Erythroblast (primary cell): ENCODE data around the gene FIZ1.
A peak's percentile ranks its signal among the peaks of the same experiment; 100 is the strongest.

Experiments used
- DNase-seq, 2 experiments: peaks; one replicate each; lab custom pipeline; 2025; lab: John Stamatoyannopoulos, UW
- GATA1 ChIP-seq: IDR thresholded peaks from 2 replicates; pipeline ENCODE4 v1.6.1; 2011; ENCODE audit warnings: low read depth, mild to moderate bottlenecking, control low read depth, low read length, moderate library complexity
- POLR2A ChIP-seq: IDR thresholded peaks from 2 replicates; pipeline ENCODE4 v1.6.1; 2011; ENCODE audit warnings: mild to moderate bottlenecking, low read length

Gene FIZ1, protein sequence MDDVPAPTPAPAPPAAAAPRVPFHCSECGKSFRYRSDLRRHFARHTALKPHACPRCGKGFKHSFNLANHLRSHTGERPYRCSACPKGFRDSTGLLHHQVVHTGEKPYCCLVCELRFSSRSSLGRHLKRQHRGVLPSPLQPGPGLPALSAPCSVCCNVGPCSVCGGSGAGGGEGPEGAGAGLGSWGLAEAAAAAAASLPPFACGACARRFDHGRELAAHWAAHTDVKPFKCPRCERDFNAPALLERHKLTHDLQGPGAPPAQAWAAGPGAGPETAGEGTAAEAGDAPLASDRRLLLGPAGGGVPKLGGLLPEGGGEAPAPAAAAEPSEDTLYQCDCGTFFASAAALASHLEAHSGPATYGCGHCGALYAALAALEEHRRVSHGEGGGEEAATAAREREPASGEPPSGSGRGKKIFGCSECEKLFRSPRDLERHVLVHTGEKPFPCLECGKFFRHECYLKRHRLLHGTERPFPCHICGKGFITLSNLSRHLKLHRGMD

GRCh38 chr19:55599468-55599841, at the start of gene FIZ1:
Gene FIZ1, minus strand, starts transcription at chr19:55599517. Its CDS starts 1,652 bp downstream, at chr19:55597865.
- DNase-seq, result peak; percentile 98
- no peak for TF ChIP-seq POLR2A
- no peak for TF ChIP-seq GATA1

GRCh38 chr19:55648585-55649267, 49.4 kb upstream of the FIZ1 start:
- TF ChIP-seq GATA1 (no peak), POLR2A (no peak)
- no peak for DNase-seq

- TF ChIP-seq GATA1, result no peak
- no peak for TF ChIP-seq POLR2A
- peak; percentile 58 to 68 for DNase-seq
Measured at GRCh38 chr19:55647732-55648584, 48.6 kb upstream of the FIZ1 start, which contains the start of gene CCDC106. Gene CCDC106, plus strand, starts transcription at chr19:55648212. Its CDS starts 835 bp downstream, at chr19:55649047.

DNA sequence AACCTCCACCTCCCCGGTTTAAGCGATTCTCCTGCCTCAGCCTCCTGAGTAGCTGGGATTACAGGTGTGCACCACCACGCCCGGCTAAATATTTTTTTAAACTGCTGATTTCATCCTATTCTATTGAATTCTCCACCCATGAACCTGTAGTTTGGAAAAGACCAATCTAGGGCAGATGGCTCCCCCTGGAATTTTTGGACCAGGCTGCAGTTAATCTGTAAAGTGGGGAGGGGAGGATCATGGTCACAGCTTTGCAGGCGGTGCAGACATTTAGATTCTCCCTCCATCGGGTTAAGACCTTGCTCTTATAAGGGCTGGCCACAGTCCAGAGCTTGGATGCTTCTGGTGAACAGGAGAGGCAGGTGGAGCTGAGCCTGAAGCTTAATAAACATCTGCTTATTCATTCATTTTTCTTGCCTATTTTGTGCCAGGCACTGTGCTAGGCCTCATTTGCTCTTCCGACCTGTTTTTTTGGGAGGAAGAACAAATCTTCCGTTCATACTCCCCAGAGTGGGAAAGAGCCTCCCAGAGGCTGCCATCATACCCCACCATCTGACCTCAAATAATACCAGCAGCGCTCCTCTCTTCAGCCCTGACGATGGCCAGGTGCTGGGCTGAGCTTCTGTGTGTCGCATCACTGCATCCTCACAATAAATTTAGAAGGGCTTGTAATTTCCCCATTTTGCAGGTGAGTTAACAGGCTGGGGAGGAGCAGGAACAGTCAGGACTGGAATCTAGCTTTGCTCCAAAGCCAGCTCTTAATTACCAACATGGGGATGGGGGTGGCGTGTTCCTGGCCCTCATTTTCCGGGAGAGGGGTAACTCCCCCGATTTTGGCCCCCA, 47.8 kb upstream of the FIZ1 start:
- TF ChIP-seq GATA1 (no peak), POLR2A (no peak)
- no peak for DNase-seq

DNA sequence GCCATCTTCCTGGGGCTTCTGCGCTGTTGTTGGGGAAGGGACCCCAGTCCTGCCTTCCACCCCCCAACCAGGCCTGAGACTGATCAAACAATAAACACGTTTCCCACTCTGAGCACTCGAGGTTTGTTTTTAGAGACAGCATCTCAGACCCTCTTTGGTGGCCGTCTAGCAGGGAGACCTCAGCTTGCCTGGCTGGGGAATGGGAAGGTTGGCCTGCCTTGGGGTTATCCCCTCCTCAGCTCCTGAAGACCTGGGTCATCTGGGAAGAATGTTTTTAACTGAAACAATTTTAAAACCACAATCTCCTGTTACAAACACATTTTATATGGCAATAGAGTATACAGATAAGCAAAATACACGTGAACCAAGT, 46.2 kb upstream of the FIZ1 start:
- TF ChIP-seq GATA1, result no peak
- TF ChIP-seq POLR2A, result no peak
- DNase-seq, result no peak

DNA sequence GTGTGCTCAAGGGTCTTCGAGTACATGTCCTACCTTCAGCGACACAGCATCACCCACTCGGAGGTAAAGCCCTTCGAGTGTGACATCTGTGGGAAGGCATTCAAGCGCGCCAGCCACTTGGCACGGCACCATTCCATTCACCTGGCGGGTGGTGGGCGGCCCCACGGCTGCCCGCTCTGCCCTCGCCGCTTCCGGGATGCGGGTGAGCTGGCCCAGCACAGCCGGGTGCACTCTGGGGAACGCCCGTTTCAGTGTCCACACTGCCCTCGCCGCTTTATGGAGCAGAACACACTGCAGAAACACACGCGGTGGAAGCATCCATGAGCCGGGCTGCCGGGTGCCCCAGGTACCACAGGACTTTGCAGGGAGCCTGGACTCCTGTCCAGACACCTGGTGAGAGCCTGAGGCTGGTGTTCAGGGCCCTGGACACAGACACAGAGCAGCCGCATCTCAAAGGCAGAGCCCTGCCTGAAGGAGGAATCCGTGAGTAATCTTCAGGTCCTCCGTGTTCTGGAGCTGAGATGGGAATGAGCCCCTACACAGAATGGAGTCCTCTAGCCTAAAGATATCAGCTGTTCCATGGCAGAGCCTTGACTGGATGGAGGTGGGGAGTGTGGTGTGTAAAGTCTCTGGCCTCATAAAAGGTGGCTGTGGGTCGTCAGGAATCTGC, 45.7 kb upstream of the FIZ1 start:
- TF ChIP-seq POLR2A (no peak), GATA1 (no peak)
- no peak for DNase-seq

DNA sequence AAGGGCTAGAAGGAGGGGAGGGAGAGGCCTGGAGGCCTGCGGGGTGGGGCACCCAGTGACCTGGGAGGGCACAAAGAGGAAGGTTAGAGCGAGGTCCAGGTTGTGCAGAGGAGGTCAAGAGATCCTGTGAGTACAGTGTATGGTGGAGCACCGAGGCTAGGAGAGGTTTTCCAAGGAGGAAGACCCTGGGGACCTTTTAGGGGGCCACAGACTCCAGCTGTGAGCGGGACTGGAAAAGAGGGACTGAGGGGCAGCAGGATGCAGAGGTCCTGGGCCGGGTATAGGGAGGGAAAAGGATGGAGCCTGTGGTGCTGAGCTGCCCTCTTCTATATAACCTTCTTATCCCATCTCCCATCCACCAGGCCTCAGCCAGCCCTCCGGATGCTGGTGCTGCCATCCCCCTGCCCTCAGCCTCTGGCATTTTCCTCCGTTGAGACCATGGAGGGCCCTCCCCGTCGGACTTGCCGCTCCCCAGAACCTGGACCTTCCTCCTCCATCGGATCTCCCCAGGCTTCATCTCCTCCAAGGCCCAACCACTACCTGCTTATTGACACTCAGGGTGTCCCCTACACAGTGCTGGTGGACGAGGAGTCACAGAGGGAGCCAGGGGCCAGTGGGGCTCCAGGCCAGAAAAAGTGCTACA, 45.0 kb upstream of the FIZ1 start:
- TF ChIP-seq POLR2A, result no peak
- TF ChIP-seq GATA1, result no peak
- no peak for DNase-seq

DNA sequence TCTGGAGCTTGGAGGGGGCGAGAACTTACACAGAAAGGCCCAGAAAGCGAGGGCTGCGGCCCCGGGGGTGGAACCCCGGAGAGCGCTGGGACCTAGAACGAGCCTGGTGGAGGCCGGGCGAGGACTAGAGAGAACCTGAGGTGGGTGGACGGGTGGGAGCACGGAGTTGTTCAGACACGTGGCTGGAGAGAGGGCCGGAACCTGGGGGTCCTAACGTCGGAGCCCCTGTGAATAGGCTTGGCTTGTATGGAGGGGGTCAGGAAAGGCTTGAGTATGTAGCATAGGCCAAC, 44.5 kb upstream of the FIZ1 start:
- no peak for TF ChIP-seq POLR2A
- no peak for TF ChIP-seq GATA1
- peak; percentile 58 to 66 for DNase-seq

DNA sequence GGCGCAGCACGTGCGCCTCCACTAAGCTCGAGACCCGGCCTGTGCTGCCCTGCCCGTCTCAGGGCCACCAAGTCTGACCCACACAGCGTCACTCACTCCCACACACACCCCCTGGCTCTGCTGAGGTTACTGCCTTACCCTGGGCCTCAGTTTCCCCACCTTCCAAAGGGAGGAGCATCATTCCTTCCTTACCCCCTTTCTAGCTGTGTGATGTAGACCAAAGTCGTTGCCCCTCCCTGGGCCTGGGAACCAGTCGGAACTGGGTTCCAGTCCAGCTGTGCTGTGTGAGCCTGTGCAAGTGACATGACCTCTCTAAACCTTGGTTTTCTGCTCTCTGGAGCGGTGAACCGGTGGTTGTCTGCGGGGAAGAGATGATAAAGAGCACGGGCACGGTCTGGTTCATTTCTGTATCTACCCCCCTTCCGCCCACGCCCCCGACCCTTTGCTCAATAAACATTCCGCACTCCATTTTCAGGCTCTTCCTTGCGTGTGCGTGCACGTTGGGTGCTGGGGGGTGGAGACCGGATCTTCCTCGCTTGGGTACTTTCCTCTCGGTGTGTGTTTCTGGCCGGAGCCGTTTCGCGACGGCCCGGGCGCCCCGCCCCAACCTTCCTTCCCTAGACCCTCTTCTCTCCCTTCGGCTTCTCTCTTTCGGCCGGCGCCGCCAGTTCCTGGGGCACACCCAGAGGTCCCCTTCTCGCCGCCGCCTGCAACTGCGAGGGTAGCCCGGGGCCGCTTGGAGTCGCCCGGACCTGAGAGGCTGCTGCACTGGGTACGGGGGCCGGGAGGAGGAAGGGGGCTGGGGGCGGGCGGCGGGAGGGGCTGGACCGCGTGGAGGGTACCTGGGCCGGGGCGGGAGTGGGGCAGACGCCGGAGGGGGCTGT, 43.9 kb upstream of the FIZ1 start, which contains the start of gene ZNF581:
TSS of gene ZNF581 (plus strand) at position 647 of the 884 bp plus-strand sequence. CDS start 923 bp downstream, outside the sequence.
- no peak for TF ChIP-seq GATA1
- TF ChIP-seq POLR2A, result peak; percentile 70
- DNase-seq, result peak; percentile 84 to 89

DNA sequence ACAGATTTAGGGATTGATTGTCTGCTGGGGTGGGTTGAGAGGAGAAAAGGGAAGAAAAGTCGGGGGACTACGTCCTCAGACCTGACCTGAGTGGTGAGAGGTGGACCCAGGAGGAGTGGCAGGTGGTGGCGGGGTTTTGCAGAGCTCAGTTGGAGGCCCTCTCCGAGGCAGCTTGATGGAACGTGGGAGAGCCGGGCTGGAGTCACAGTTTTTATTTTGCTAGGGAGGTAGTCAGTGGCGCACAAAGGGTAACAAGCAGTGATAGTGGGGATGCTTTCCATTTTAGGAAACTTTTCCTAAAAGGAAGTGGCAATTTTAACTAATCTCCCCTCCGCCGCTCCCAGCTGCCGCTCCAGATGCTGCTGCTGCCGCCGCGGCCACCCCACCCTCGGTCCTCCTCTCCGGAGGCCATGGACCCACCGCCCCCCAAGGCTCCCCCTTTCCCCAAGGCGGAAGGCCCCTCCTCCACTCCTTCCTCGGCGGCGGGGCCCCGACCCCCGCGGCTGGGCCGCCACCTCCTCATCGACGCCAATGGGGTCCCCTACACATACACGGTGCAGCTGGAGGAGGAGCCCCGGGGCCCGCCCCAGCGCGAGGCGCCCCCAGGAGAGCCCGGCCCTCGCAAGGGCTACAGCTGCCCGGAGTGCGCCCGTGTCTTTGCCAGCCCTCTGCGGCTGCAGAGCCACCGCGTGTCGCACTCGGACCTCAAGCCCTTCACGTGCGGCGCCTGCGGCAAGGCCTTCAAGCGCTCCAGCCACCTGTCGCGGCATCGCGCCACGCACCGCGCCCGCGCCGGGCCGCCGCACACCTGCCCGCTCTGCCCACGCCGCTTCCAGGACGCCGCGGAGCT, 43.1 kb upstream of the FIZ1 start:
- peak; percentile 47 to 56 for DNase-seq

More for the DNA sequence above, 43.1 kb upstream of the FIZ1 start:
- TF ChIP-seq POLR2A, result no peak
- no peak for TF ChIP-seq GATA1
